H1 (cell line): ENCODE results near the gene MPRIP. TPM values are rescaled to one million over a fixed set of nuclear protein-coding genes. Genes with fewer than 3 reads are reported as not detected.

Source experiments
- CTCF ChIA-PET: fragments of 300-600 bp; sonication (Branson Sonifier 250); formaldehyde crosslinking; loops from one replicate; lab custom pipeline; 2021; ENCODE audit not compliant: partially characterized antibody; lab: Charles Lee
- POLR2A ChIA-PET: fragments of 300-600 bp; sonication (Branson Sonifier 250); formaldehyde crosslinking; loops from one replicate; lab custom pipeline; 2021; ENCODE audit warnings: inconsistent platforms; ENCODE audit not compliant: partially characterized antibody; lab: Charles Lee
- DNase-seq, 2 experiments: peaks; one replicate each; pipeline versions ENCODE4 v3.0.0 to v3.0.0-alpha.2; 2010 to 2022; ENCODE audit warnings: low spot score in 2 of 2, low read depth in 1 of 2, mixed read lengths in 1 of 2
- FAIRE-seq: peaks from 2 replicates; lab custom pipeline; 2011; peaks lifted over from hg19 to GRCh38; lab: Jason Lieb, UNC
- H2AFZ ChIP-seq: 2 replicates; pipeline ENCODE4 v1.8.1; 2012; ENCODE audit warnings: low read length, inconsistent platforms
- H2AK5ac ChIP-seq: 2 replicates; pipeline ENCODE4 v1.6.1; 2013; ENCODE audit warnings: low read depth, low read length
- H2BK120ac ChIP-seq: replicated peaks from 2 replicates; pipeline ENCODE3; 2013; ENCODE audit warnings: low read depth, low read length, inconsistent platforms
- H2BK12ac ChIP-seq: 2 replicates; pipeline ENCODE4 v1.6.1; 2013; ENCODE audit warnings: low read depth, low read length
- H2BK15ac ChIP-seq: 2 replicates; pipeline ENCODE4 v1.6.1; 2013; ENCODE audit warnings: low read length
- H2BK20ac ChIP-seq: 2 replicates; pipeline ENCODE4 v1.6.1; 2013; ENCODE audit warnings: low read length
- H2BK5ac ChIP-seq: 2 replicates; pipeline ENCODE4 v1.6.1; 2013; ENCODE audit warnings: low read depth, low read length
- H3K14ac ChIP-seq: 2 replicates; pipeline ENCODE4 v1.6.1; 2013; ENCODE audit warnings: inconsistent platforms; ENCODE audit not compliant: insufficient read length
- H3K18ac ChIP-seq: 2 replicates; pipeline ENCODE4 v1.6.1; 2013; ENCODE audit warnings: low read length; ENCODE audit errors: extremely low read depth
- H3K23ac ChIP-seq: 2 replicates; pipeline ENCODE4 v1.6.1; 2013; ENCODE audit warnings: inconsistent platforms; ENCODE audit not compliant: insufficient read length
- H3K23me2 ChIP-seq: 2 replicates; pipeline ENCODE4 v1.6.1; 2013; ENCODE audit warnings: low read depth, low read length
- H3K27ac ChIP-seq: 2 replicates; pipeline ENCODE4 v1.6.1; 2011; ENCODE audit warnings: low read depth, low read length, inconsistent platforms
- H3K27me3 ChIP-seq, 4 experiments: replicated peaks in 1 of 4; 1 replicate in 1 of 4; 2 replicates in 3 of 4; pipeline versions ENCODE4 v1.6.1 to v1.8.1; 2011 to 2013; ENCODE audit warnings: low read length in 3 of 4, mild to moderate bottlenecking in 3 of 4, inconsistent platforms in 2 of 4, mixed read lengths in 2 of 4, moderate library complexity in 1 of 4; ENCODE audit not compliant: control insufficient read depth in 3 of 4, insufficient read depth in 3 of 4; ENCODE audit errors: extremely low read depth in 1 of 4
- H3K36me3 ChIP-seq, 4 experiments: 2 replicates each; pipeline versions ENCODE4 v1.6.1 to v1.8.1; 2011 to 2013; ENCODE audit warnings: mild to moderate bottlenecking in 4 of 4, low read length in 3 of 4, moderate library complexity in 2 of 4, control low read depth in 1 of 4, inconsistent platforms in 1 of 4; ENCODE audit not compliant: insufficient read depth in 4 of 4, control insufficient read depth in 2 of 4
- H3K4ac ChIP-seq: replicated peaks from 2 replicates; pipeline ENCODE3; 2013; ENCODE audit warnings: low read length, low read depth, mixed read lengths, inconsistent platforms; ENCODE audit not compliant: insufficient read length
- H3K4me1 ChIP-seq, 4 experiments: replicated peaks in 1 of 4; 1 replicate in 1 of 4; 2 replicates in 3 of 4; pipeline versions ENCODE4 v1.6.1 to v1.8.1; 2011 to 2013; ENCODE audit warnings: low read length in 3 of 4, inconsistent platforms in 2 of 4, mixed read lengths in 1 of 4; ENCODE audit not compliant: insufficient read depth in 4 of 4, control insufficient read depth in 3 of 4
- H3K4me2 ChIP-seq, 2 experiments: 2 replicates each; pipeline versions ENCODE4 v1.6.1 to v1.8.1; 2011 to 2013; ENCODE audit warnings: low read depth in 2 of 2, low read length in 2 of 2, control low read depth in 1 of 2, inconsistent platforms in 1 of 2, mild to moderate bottlenecking in 1 of 2; ENCODE audit not compliant: insufficient read depth in 1 of 2
- H3K4me3 ChIP-seq, 4 experiments: fragments of 200-600, 300-600 bp in 1 of 4; sonication (generic), shearing (Covaris generic), sonication (Bioruptor Twin) in 1 of 4; 2 replicates each; pipeline versions ENCODE4 v1.5.1 to v1.8.1; 2011 to 2016; ENCODE audit warnings: low read length in 4 of 4, low read depth in 3 of 4, control low read depth in 2 of 4, inconsistent platforms in 2 of 4, mild to moderate bottlenecking in 2 of 4, mixed read lengths in 1 of 4, moderate library complexity in 1 of 4; ENCODE audit not compliant: insufficient read depth in 2 of 4; ENCODE audit errors: extremely low read depth in 1 of 4
- H3K56ac ChIP-seq: replicated peaks from 2 replicates; pipeline ENCODE3; 2013; ENCODE audit warnings: low read depth, mild to moderate bottlenecking, mixed read lengths, low read length, inconsistent platforms; ENCODE audit not compliant: insufficient read length
- H3K79me1 ChIP-seq: 2 replicates; pipeline ENCODE4 v1.6.1; 2013; ENCODE audit warnings: low read depth, low read length, control low read depth
- H3K79me2 ChIP-seq, 2 experiments: 2 replicates each; pipeline versions ENCODE4 v1.6.1 to v1.8.1; 2012 to 2013; ENCODE audit warnings: low read length in 2 of 2, mild to moderate bottlenecking in 2 of 2, inconsistent platforms in 1 of 2; ENCODE audit not compliant: insufficient read depth in 2 of 2, control insufficient read depth in 1 of 2
- H3K9ac ChIP-seq, 4 experiments: replicated peaks in 1 of 4; 1 replicate in 1 of 4; 2 replicates in 3 of 4; pipeline versions ENCODE4 v1.6.1 to v1.8.1; 2011 to 2013; ENCODE audit warnings: low read depth in 3 of 4, low read length in 3 of 4, control low read depth in 2 of 4, mild to moderate bottlenecking in 2 of 4, moderate library complexity in 2 of 4, inconsistent platforms in 1 of 4; ENCODE audit errors: extremely low read depth in 1 of 4
- H3K9me3 ChIP-seq, 2 experiments: 2 replicates each; pipeline versions ENCODE4 v1.6.1 to v1.8.1; 2012 to 2013; ENCODE audit warnings: mild to moderate bottlenecking in 2 of 2, moderate library complexity in 2 of 2, control low read depth in 1 of 2, inconsistent platforms in 1 of 2, low read depth in 1 of 2, low read length in 1 of 2, mixed read lengths in 1 of 2; ENCODE audit not compliant: insufficient read depth in 2 of 2
- H4K20me1 ChIP-seq, 2 experiments: replicated peaks in 1 of 2; 2 replicates each; pipeline versions ENCODE3 to v1.8.1; 2011 to 2013; ENCODE audit warnings: inconsistent platforms in 2 of 2, low read length in 2 of 2, mild to moderate bottlenecking in 1 of 2; ENCODE audit not compliant: insufficient read depth in 2 of 2, control insufficient read depth in 1 of 2
- H4K5ac ChIP-seq: 2 replicates; pipeline ENCODE4 v1.6.1; 2013; ENCODE audit warnings: low read length, low read depth, mixed read lengths, inconsistent platforms; ENCODE audit not compliant: insufficient read length
- H4K8ac ChIP-seq: 2 replicates; pipeline ENCODE4 v1.8.0; 2013; ENCODE audit warnings: mild to moderate bottlenecking, moderate library complexity, low read length, inconsistent platforms; ENCODE audit not compliant: insufficient read depth; ENCODE audit errors: extremely low read depth
- H4K91ac ChIP-seq: replicated peaks from 2 replicates; pipeline ENCODE3; 2013; ENCODE audit warnings: low read length, mixed read lengths, inconsistent platforms; ENCODE audit not compliant: insufficient read length
- ASH2L ChIP-seq: fragments of 200-600, 300-600 bp; sonication (generic); IDR thresholded peaks from one replicate; pipeline ENCODE4 v1.7.1; 2017; ENCODE audit warnings: low read length
- KDM4A ChIP-seq: IDR thresholded peaks from one replicate; pipeline ENCODE4 v1.7.1; 2012; ENCODE audit warnings: low read depth, mild to moderate bottlenecking, moderate library complexity, low read length, inconsistent platforms; ENCODE audit not compliant: severe bottlenecking
- POU5F1 ChIP-seq: IDR thresholded peaks from 2 replicates; pipeline ENCODE4 v1.6.1; 2011; ENCODE audit warnings: low read depth, mild to moderate bottlenecking, low read length, moderate library complexity
- RBBP5 ChIP-seq: IDR thresholded peaks from 2 replicates; pipeline ENCODE4 v1.7.1; 2012; ENCODE audit warnings: low read depth, mild to moderate bottlenecking, inconsistent platforms, low read length, moderate library complexity, borderline replicate concordance
- SIRT6 ChIP-seq: IDR thresholded peaks from one replicate; pipeline ENCODE4 v1.7.1; 2012; ENCODE audit warnings: low read length, inconsistent platforms
- ZNF274 ChIP-seq: IDR thresholded peaks from 2 replicates; pipeline ENCODE4 v1.7.0; 2012; ENCODE audit warnings: low read length, borderline replicate concordance; ENCODE audit errors: extremely low read depth
- WGBS, 2 experiments: shearing (Covaris generic) in 1 of 2; methylation state at CpG; one replicate each; pipeline versions ENCODE4 v1.1.6 to v1.1.7; 2013 to 2015; ENCODE audit warnings: low lambda C conversion rate in 2 of 2, mixed read lengths in 2 of 2, inconsistent platforms in 1 of 2, low coverage in 1 of 2, missing lambda C conversion rate in 1 of 2; ENCODE audit not compliant: insufficient replicate concordance in 2 of 2, insufficient coverage in 1 of 2, insufficient read length in 1 of 2; ENCODE audit errors: extremely low coverage in 1 of 2, missing lambda C conversion rate in 1 of 2; 5-methylcytosine and 5-hydroxymethylcytosine counted together
- polyA plus RNA-seq, 7 experiments: library from polyadenylated mRNA; depleted of rRNA in 3 of 7; stranded (reverse) in 5 of 7; unstranded in 2 of 7; fragments of >200 nt in 5 of 7; fragments of 200-250 nt in 2 of 7; gene quantifications; 1 replicate in 5 of 7; 2 replicates in 1 of 7; 4 replicates in 1 of 7; pipeline versions ENCODE4 v1.2.1 to v1.2.3, GENCODE V29; 2011 to 2013; ENCODE audit warnings: missing spikeins in 2 of 7, mixed read lengths in 2 of 7
- total RNA-seq: library from RNA; stranded (reverse); fragmentation: NEBNext Ultra II Directional; extraction: Animal tissue kit (Norgen Biotek cat#: 25700); gene quantifications from 2 replicates; pipeline ENCODE4 v1.2.1, GENCODE V29; 2021

MPRIP gene
- total and polyA plus RNA-seq, 2 of the 8 experiments (the other 6 are each of a cell fraction or from before 2014, with no cell fraction given): 48.6 to 146 TPM

DNA sequence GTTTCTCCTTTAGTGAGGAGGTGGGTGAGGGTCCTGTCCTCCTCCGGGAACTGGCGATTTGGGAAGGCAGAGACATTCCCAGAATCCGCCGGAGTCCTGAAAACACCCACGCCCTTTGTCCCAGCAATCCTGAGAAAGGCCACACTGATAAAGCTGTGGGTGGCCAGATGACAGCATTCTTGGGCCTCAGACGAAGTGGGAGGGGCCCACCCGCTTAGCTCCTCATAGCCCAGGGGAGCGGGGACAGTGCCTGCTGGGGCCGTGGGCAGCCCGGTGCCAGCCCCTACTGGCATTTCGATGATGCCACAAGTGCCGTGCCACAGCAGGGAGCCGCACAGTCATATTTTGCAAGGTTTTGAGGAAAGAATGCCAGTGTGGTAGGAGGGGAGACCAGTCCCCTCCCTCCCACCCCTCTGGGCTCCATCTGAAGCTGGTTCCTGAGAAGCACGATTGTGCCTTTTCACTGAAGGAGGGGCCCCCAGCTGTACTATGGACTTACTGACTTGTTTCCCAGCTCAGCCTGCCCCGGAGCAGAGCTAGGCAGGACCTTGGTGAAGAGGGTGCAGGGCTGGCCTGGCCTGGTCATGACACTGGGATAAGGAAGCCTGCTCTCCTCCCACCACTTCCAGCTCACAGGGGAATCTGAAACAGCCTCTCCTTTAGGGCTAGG, 20.9 kb upstream of the MPRIP start:
- Histone ChIP-seq H3K36me3 (no peaks in the 10 kb centered on the region), H3K18ac (no peak overlapping the region), H3K27me3 (no peaks in the 10 kb centered on the region), H3K4me2 (no peak overlapping the region), H3K27ac (no peak overlapping the region), H3K23ac (no peak overlapping the region), H2BK12ac (no peak overlapping the region), H3K4me1 (no peaks in the 10 kb centered on the region; a peak in 3 of 7 replicates), H2AK5ac (no peak overlapping the region), H3K4ac (no peak overlapping the region), H3K9me3 (no peaks in the 10 kb centered on the region), H3K9ac (no peak overlapping the region), H2AFZ (no peak overlapping the region), H4K5ac (no peak overlapping the region), H2BK5ac (no peak overlapping the region), H3K14ac (no peak overlapping the region), H2BK20ac (0 out of 2 replicates have a peak overlapping the region, but pooled peaks have one; percentile 32), H3K4me3 (no peak overlapping the region), H2BK120ac (no peak overlapping the region), H3K23me2 (no peaks in the 10 kb centered on the region), H3K79me2 (no peaks in the 10 kb centered on the region), H3K79me1 (no peaks in the 10 kb centered on the region), H4K20me1 (no peaks in the 10 kb centered on the region), H2BK15ac (no peak overlapping the region; the same call in 1 of the 2 replicates), H4K8ac (no peak overlapping the region), H3K56ac (no peak overlapping the region), H4K91ac (no peak overlapping the region)
- DNase-seq (no peak), FAIRE-seq (no peak)
- 84% methylated on average over 13 of the region's 15 CpGs; no CpG with 5 or more reads in 1 of the 2 experiments for WGBS, 2 experiments
- CTCF ChIA-PET: interaction anchor here (0.8 to 2.3 kb wide), 8 partner anchors 14 to 151 kb away, joined by 3 to 6 read pairs (median 3); no protein-coding TSS in a partner anchor
- POLR2A ChIA-PET: interaction anchor here (1.1 kb wide), 1 partner anchor 77 kb away, joined by 3 read pairs; no protein-coding TSS in a partner anchor
- TF ChIP-seq KDM4A (no peak), RBBP5 (no peak), ZNF274 (no peak), POU5F1 (no peak), ASH2L (no peak), SIRT6 (no peak)
